Gastroesophageal sphincter (tissue), 3 donors: ENCODE data around the gene POLR1B.

Source experiments
- CTCF ChIP-seq, 4 experiments: fragments of 200-600 bp in 2 of 4; fragments of 450-650 bp in 2 of 4; sonication (generic) in 1 of 4; IDR thresholded peaks; one replicate each; pipeline ENCODE4 v1.5.1; 2017 to 2019; ENCODE audit warnings: antibody characterized with exemption in 4 of 4, mild to moderate bottlenecking in 2 of 4, moderate library complexity in 2 of 4
- EP300 ChIP-seq: sonication (generic); formaldehyde crosslinking; IDR thresholded peaks from one replicate; pipeline ENCODE4 v1.6.1; 2017; ENCODE audit warnings: antibody characterized with exemption, mild to moderate bottlenecking
- POLR2A ChIP-seq, 2 donors: fragments of 450-650 bp; IDR thresholded peaks; one replicate each; pipeline ENCODE4 v1.6.1; 2017; ENCODE audit warnings: antibody characterized with exemption in 2 of 2, mild to moderate bottlenecking in 2 of 2, moderate library complexity in 1 of 2
- POLR2AphosphoS5 ChIP-seq: sonication (generic); formaldehyde crosslinking; IDR thresholded peaks from one replicate; pipeline ENCODE4 v1.6.1; 2017; ENCODE audit warnings: antibody characterized with exemption

GRCh38 chr2:112591413-112591812 lies 49.1 kb downstream of the POLR1B start:
- TF ChIP-seq CTCF (IDR thresholded peaks at IDR 0.05) (no peak), POLR2A (IDR thresholded peaks at IDR 0.05) (no peak), EP300 (no peak), POLR2AphosphoS5 (no peak)
